HG02852 (cell line): ENCODE measurements around the gene RPS6KC1.
"Not testable (repeated sequence)": the region's sequence is repeated elsewhere in the genome, so short reads cannot be mapped to it uniquely, and the experiment has no call there.

Source experiments
- ATAC-seq: cut with Tn5 transposase; IDR thresholded peaks from one replicate; pipeline ENCODE4 v1.9.1; 2021; ENCODE audit warnings: mild to moderate bottlenecking, moderate library complexity; ENCODE audit not compliant: unreplicated experiment

The RPS6KC1 gene

DNA sequence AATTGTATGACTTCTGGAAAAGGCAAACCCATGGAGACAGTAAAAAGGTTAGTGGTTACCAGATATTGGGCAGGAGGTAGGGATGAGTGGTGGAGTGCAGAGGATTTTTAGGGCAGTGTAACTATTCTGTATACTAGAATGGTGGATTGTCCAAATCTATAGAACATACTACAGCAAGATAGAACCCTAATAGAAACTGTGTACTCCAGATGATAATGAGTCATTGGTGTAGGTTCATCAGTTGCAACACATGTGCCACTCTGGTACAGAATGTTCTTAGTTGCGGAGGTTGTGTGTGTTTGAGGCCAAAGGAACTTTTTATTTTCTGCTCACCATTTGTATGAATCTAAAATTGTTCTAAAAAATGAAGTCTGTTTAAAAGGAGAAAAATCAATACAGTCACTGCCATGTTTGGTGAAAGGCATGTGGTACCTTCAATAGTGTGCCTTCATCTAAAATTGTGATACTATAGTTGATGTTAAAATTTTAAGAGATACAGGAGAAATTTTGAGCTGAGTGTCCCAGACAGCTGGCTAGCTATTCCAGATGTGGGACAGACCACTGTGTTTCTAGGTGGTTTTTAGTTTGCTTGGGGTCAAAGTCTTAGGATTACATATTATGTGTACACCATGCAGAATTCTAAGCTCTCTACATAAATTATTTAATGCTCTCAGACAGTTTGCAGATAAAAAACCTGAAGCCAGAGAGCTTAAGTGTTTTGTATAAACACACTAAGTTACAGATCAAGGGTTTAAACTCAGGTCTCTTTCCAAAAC lies 150.5 kb downstream of the RPS6KC1 start:
- no peak for ATAC-seq

DNA sequence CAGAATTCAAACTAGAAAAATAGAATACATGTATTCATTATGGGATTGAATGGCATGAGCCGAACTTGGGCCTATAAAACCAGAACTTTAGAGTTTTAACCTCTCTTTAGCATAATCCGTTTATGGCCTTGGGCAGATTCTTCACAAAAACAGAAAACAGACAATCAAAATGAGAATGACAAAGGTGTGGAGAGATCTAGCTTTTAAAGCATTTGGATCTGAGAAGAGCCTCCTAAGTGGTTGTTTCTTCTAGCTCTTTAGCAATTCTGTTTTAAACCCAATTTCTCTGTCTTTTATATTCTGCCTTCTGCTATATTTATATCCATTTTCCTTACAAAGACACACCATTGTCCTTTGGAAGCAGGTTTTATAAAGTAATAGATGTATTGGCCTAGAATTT lies 160.2 kb downstream of the RPS6KC1 start:
- no peak for ATAC-seq

DNA sequence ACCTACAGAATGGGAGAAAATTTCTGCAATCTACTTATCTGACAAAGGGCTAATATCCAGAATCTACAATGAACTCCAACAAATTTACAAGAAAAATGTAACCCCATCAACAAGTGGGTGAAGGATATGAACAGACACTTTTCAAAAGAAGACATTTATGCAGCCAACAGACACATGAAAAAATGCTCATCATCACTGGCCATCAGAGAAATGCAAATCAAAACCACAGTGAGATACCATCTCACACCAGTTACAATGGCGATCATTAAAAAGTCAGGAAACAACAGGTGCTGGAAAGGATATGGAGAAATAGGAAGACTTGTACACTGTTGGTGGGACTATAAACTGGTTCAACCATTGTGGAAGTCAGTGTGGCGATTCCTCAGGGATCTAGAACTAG lies 168.0 kb downstream of the RPS6KC1 start:
- ATAC-seq, result not testable (repeated sequence)

GRCh38 chr1:213221209-213221608 lies 170.2 kb downstream of the RPS6KC1 start:
- ATAC-seq, result no peak

DNA sequence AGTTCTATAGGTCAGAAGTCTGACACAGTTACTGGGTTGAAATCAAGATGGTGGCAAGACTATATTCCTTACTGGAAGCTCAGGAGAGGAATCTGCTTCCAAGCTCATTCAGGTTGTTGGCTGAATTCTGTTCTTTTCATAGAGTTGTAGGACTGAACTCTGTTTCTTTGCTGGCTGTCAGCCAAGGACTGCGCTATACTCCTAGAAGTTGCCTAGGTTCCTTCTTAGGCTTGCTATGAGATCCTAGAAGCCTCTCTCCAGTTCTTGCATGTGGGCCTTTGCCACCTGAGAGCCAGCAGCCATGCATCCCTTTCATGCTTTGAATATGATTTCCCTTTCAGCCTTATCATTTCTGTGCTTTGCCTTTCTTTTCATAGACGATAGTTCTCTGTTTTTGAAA lies 176.4 kb downstream of the RPS6KC1 start:
- ATAC-seq, result no peak

DNA sequence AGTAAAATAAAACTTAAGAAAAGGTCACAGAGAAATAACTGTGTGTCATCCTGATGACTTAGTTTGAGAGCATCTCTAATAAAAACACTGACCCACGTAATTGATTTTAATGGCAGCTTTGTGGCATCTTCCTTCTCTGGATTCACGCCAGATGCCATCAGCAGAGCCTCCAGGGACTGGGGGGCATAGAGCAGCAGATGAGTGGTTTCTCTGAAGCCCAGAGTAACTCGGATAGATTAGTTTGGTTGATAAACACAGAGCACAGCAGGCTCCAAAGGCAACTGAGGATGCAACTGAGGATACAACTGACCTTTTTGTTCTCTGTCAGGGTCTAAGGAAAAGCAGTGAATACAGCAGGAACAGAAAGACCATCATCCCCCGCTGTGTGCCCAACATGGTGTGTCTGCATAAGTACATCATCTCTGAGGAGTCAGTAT lies 180.8 kb downstream of the RPS6KC1 start:
- no peak for ATAC-seq

GRCh38 chr1:213242883-213243282 lies 191.8 kb downstream of the RPS6KC1 start:
- no peak for ATAC-seq

DNA sequence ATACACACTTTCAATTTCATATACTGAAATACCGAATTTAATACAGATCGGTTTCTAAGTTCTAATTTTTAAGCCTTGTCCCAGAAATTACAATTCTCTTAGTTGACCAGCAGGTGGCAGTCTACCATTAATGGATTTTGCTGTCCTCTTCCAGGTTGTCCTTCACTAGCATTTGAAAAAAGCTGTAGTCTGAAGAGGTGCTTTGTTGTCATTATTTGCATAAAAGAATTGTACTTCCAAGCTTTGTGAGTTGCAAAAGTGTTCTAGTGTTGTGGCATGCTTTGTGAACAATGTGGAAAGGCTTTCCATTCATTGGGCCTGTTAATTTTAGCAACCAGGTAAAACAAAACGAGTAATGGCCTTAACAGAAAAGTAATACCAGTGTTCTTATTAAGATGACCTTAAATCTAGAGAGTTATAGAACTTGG lies 193.6 kb downstream of the RPS6KC1 start:
- peak; percentile 61 for ATAC-seq

DNA sequence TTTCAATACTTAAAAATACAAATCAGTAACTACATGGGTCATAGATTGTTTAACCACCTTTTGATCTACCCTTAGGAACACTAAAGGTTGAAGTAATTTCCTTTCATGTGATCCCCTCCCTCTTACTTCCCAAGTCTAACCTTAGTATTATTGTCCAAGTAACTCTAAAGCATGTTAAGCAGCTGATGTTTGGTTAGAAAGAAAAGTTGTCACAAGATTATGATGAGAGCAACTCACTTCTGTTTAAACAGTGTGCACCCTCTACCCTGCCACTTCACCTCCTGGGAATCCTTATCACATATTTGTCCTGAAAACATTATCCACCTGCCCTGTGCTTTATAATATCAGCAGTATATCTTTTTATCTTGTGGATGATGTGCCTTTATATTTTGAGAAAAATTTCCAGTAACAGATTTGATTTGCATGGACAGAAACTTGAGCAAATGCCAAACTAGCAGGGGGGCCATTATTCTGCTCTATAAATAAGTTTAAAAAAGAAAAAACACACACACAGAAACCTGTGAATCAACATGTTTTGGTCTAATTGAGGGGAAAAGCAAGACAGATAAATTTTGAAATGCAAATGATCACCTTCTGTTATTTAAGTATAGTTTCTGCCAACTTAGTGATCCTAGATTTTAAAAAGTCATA lies 194.3 kb downstream of the RPS6KC1 start:
- ATAC-seq, result no peak

DNA sequence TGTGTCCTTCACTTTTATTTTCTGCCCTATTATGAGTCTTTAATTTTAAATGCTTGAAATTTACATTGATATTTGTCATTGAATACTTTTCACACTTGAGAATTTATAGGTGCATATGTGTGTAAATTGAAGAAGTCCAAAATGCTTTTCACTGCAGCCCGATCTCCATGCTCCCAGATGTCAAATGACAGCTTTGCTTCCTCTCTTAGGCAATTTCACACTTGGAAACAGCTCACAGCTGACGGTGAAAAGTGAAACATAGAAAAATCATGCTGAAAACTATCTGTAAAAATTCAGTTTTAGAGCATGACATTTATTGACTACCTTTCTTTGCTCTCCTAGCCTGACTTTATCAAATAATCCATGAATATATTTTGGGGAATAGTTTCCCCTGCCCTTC lies 196.0 kb downstream of the RPS6KC1 start:
- ATAC-seq, result no peak

GRCh38 chr1:213249395-213249794 lies 198.4 kb downstream of the RPS6KC1 start:
- no peak for ATAC-seq

GRCh38 chr1:213250041-213250440 lies 199.0 kb downstream of the RPS6KC1 start:
- ATAC-seq, result no peak

- ATAC-seq, result no peak
These were observed 199.4 kb downstream of the RPS6KC1 start for GRCh38 chr1:213250446-213250845.

GRCh38 chr1:213251972-213252371 lies 200.9 kb downstream of the RPS6KC1 start:
- ATAC-seq, result no peak

DNA sequence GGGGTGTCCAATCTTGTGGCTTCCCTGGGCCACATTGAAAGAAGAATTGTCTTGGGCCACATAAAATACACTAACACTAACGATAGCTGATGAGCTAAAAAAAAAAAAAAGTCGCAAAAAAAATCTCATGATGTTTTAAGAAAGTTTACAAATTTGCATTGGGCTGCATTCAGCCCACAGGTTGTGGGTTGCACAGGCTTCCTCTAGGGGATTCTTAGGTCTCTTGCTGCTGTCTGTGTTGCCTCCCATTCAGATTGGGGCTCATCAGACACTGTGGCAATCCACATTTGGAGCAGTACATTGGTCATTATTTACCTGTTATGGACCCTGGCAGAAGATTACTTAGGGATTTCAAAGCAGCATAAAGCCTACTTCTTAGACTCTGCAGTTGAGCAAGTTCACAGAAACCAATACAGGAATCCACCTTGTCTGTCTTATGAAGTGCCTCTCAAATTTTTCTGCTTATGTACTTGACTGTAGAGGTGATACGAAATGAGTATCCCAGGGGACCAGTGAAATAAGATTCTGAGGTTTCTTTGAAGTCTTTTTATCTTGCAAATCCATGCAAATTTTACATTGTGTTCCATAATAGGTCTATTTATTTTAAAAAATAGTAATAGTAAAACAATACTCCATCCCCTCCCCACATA lies 205.5 kb downstream of the RPS6KC1 start:
- ATAC-seq, result peak; percentile 97

GRCh38 chr1:213260311-213261075 lies 209.5 kb downstream of the RPS6KC1 start:
- no peak for ATAC-seq

DNA sequence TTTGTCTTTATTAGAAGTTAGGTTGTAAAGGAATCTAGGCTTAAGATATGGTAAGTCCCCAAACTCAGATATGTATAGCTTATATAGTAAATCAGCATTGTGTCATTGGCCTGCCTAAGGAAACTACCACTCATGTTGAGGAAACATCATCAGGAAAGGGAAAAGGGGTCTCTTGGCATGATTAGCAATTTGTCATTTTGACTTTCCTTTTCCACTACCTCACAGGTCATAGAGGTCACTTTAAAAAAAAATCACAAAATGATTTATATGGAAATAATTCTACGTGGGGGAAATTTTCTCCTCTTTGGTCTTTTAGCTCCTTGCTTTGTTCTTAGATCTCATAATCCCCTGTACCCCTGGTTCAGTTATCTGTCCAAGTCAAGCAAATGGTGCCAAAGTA lies 213.5 kb downstream of the RPS6KC1 start:
- ATAC-seq, result no peak

DNA sequence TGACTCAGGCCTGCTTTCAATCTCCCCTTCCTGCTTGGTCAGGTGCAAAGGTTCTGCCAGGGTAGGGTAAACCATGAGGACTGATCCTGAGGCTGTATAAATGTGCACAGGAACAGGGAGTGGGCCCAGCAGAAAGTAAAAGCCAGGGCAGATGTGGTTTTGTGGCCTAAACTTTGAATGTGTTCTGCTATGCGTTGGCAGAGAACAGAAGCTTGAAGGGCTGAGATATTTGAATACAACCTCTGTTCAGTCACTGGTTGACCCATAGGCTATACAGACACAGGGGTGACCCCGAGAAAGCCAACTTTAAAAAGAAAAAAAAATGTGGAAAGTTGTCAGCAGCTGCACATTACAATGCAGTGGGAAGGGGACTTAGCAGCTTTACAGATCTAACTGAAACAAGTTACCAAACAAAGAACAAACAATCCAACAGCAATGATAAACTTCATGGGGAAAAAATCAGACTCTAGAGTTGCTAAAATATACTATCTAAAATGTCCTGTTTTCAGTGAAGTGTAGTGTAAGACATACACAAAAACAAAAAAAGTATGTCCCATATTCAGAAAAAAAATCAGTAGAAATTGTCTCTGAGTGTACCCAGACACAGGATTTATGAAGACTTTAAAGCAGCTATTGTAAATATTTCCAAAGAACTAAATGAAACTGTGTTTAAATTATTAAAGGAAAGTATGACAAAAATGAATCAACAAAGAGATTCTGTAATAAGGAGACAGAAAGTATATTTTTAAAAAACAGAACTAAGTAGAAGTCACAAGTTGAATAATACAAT lies 216.1 kb downstream of the RPS6KC1 start:
- no peak for ATAC-seq

DNA sequence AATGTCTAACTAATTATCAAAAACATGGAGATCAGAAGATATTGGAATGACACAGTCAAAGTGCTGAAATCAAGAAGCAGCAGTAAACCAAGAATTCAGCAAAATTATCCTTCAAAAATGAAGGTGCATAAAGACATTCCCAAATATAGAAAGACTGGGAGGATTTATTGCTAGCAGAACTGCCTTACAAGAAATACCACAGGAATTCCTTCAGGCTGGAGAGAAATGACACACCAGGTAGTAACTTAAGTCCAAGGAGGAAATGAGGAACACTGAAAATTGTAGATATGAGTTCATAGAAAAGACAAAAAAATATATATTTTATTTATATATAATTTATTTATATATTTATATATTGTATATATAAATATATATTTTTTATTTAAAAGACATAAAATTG lies 217.2 kb downstream of the RPS6KC1 start:
- ATAC-seq, result no peak

- ATAC-seq, result no peak
These were observed 218.8 kb downstream of the RPS6KC1 start for GRCh38 chr1:213269829-213270228.
